Esophagus muscularis mucosa (tissue), 3 donors: ENCODE data around the gene HOOK2.

Experiments
- POLR2A ChIP-seq: fragments of 450-650 bp; IDR thresholded peaks from one replicate; pipeline ENCODE4 v1.6.1; 2017; ENCODE audit warnings: antibody characterized with exemption, moderate library complexity, mild to moderate bottlenecking, low read depth
- POLR2AphosphoS5 ChIP-seq, 2 donors: sonication (generic); formaldehyde crosslinking; IDR thresholded peaks; one replicate each; pipeline ENCODE4 v1.6.1; 2017; ENCODE audit warnings: antibody characterized with exemption in 2 of 2
- TF ChIP-seq, protein P1 (sequence below), 3 experiments: fragments of 200-600 bp in 2 of 3; fragments of 450-650 bp in 1 of 3; sonication (generic) in 2 of 3; IDR thresholded peaks; one replicate each; pipeline ENCODE4 v1.5.1; 2017 to 2019; ENCODE audit warnings: antibody characterized with exemption in 3 of 3, mild to moderate bottlenecking in 2 of 3, moderate library complexity in 1 of 3

DNA sequence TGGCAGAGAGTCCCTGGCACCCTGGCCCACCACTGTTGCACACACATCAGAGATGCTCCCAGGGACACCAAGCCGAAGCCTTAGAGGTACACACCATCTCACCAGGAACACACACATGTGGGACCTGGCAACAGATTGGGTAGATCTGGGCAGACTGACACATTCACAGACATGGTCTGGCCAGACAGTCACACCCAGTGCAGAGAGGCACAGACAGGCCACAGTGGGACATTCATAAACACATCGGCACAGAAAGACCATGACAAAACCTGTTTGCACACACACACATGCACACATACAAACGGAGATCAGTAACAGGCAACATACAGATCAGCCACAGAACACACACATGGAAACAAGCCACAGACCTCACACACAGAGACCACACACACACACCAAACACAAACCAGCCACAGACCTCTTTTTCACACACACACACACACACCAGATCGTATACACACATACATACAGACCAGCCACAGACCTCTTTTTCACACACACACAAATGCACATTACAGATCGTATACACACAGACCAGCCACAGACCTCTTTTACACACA is 9.6 kb upstream of the HOOK2 start:
- TF ChIP-seq POLR2A = no peak
- TF ChIP-seq, protein P1, sequence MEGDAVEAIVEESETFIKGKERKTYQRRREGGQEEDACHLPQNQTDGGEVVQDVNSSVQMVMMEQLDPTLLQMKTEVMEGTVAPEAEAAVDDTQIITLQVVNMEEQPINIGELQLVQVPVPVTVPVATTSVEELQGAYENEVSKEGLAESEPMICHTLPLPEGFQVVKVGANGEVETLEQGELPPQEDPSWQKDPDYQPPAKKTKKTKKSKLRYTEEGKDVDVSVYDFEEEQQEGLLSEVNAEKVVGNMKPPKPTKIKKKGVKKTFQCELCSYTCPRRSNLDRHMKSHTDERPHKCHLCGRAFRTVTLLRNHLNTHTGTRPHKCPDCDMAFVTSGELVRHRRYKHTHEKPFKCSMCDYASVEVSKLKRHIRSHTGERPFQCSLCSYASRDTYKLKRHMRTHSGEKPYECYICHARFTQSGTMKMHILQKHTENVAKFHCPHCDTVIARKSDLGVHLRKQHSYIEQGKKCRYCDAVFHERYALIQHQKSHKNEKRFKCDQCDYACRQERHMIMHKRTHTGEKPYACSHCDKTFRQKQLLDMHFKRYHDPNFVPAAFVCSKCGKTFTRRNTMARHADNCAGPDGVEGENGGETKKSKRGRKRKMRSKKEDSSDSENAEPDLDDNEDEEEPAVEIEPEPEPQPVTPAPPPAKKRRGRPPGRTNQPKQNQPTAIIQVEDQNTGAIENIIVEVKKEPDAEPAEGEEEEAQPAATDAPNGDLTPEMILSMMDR (IDR thresholded peaks at IDR 0.05) = no peak
- no peak for TF ChIP-seq POLR2AphosphoS5 (IDR thresholded peaks at IDR 0.05)
